Measurements from ENCODE around the gene WSCD2. TPM values are rescaled to one million over a fixed set of nuclear protein-coding genes. Genes with fewer than 3 reads are reported as not detected.

WSCD2 gene
- total RNA-seq, 1 donor from 2014 or later: 4.2 TPM

GRCh38 chr12:108106599-108106998, 22.5 kb upstream of the WSCD2 start:
- H3K27me3 ChIP-seq: no peaks in the 10 kb centered on the region
- no peak overlapping the region for H3K27ac ChIP-seq
- TF ChIP-seq CTCF (IDR thresholded peaks at IDR 0.05) (no peak), POLR2AphosphoS5 (IDR thresholded peaks at IDR 0.05; ENCODE audit: insufficient read depth in 1 of 2, low read depth in 1 of 2) (no peak), POLR2A (IDR thresholded peaks at IDR 0.05) (no peak)
- no peak overlapping the region for H3K4me3 ChIP-seq
- no peaks in the 10 kb centered on the region for H3K36me3 ChIP-seq
- intact Hi-C loops (cut with DNase I): no loop called here
- no peak for DNase-seq (ENCODE audit: extremely low spot score in 2 of 2)
- H3K9me3 ChIP-seq: no peaks in the 10 kb centered on the region
- H3K4me1 ChIP-seq: no peaks in the 10 kb centered on the region

GRCh38 chr12:108107293-108107692, 21.8 kb upstream of the WSCD2 start:
- Histone ChIP-seq H3K27me3 (no peaks in the 10 kb centered on the region), H3K36me3 (no peaks in the 10 kb centered on the region), H3K4me3 (no peak overlapping the region), H3K9me3 (no peaks in the 10 kb centered on the region), H3K27ac (no peak overlapping the region), H3K4me1 (no peaks in the 10 kb centered on the region)
- DNase-seq (ENCODE audit: extremely low spot score in 2 of 2): no peak
- no peak for TF ChIP-seq POLR2AphosphoS5 (IDR thresholded peaks at IDR 0.05; ENCODE audit: insufficient read depth in 1 of 2, low read depth in 1 of 2)
- TF ChIP-seq POLR2A (IDR thresholded peaks at IDR 0.05): no peak
- no peak for TF ChIP-seq CTCF (IDR thresholded peaks at IDR 0.05)
- intact Hi-C loops (cut with DNase I): no loop called here

- Histone ChIP-seq H3K4me1 (peaks cover 16% of the 10 kb centered on the region), H3K9me3 (no peaks in the 10 kb centered on the region), H3K27me3 (no peaks in the 10 kb centered on the region), H3K27ac (no peak overlapping the region), H3K36me3 (no peaks in the 10 kb centered on the region), H3K4me3 (no peak overlapping the region)
- intact Hi-C loops (cut with DNase I): no loop called here
- DNase-seq (ENCODE audit: extremely low spot score in 2 of 2): no peak
- TF ChIP-seq CTCF (IDR thresholded peaks at IDR 0.05) (no peak), POLR2AphosphoS5 (IDR thresholded peaks at IDR 0.05; ENCODE audit: insufficient read depth in 1 of 2, low read depth in 1 of 2) (no peak), POLR2A (IDR thresholded peaks at IDR 0.05) (no peak)
Observed at GRCh38 chr12:108109504-108109903, 19.6 kb upstream of the WSCD2 start.

GRCh38 chr12:108109954-108110353, 19.1 kb upstream of the WSCD2 start:
- Histone ChIP-seq H3K27ac (no peak overlapping the region), H3K27me3 (no peaks in the 10 kb centered on the region), H3K36me3 (no peaks in the 10 kb centered on the region), H3K4me3 (no peak overlapping the region), H3K9me3 (no peaks in the 10 kb centered on the region), H3K4me1 (peaks cover 21% of the 10 kb centered on the region)
- intact Hi-C loops (cut with DNase I): no loop called here
- no peak for DNase-seq (ENCODE audit: extremely low spot score in 2 of 2)
- TF ChIP-seq CTCF (IDR thresholded peaks at IDR 0.05): no peak
- no peak for TF ChIP-seq POLR2AphosphoS5 (IDR thresholded peaks at IDR 0.05; ENCODE audit: insufficient read depth in 1 of 2, low read depth in 1 of 2)
- no peak for TF ChIP-seq POLR2A (IDR thresholded peaks at IDR 0.05)

GRCh38 chr12:108110844-108111243, 18.2 kb upstream of the WSCD2 start:
- intact Hi-C loops (cut with DNase I): no loop called here
- Histone ChIP-seq H3K4me1 (peaks cover 30% of the 10 kb centered on the region), H3K27ac (no peak overlapping the region), H3K27me3 (no peaks in the 10 kb centered on the region), H3K36me3 (no peaks in the 10 kb centered on the region), H3K4me3 (no peak overlapping the region), H3K9me3 (no peaks in the 10 kb centered on the region)
- no peak for TF ChIP-seq POLR2A (IDR thresholded peaks at IDR 0.05)
- no peak for TF ChIP-seq POLR2AphosphoS5 (IDR thresholded peaks at IDR 0.05; ENCODE audit: insufficient read depth in 1 of 2, low read depth in 1 of 2)
- no peak for TF ChIP-seq CTCF (IDR thresholded peaks at IDR 0.05)
- DNase-seq (ENCODE audit: extremely low spot score in 2 of 2): no peak

Data from vagina (tissue), 2 donors.